ENCODE results near the gene RNF11. TPM values are rescaled to one million over a fixed set of nuclear protein-coding genes. Genes with fewer than 3 reads are reported as not detected.
"Not testable (repeated sequence)": the region's sequence is repeated elsewhere in the genome, so short reads cannot be mapped to it uniquely, and the experiment has no call there.

RNF11 gene
- total RNA-seq, 1 experiment from 2014 or later, result 55.8 TPM

DNA sequence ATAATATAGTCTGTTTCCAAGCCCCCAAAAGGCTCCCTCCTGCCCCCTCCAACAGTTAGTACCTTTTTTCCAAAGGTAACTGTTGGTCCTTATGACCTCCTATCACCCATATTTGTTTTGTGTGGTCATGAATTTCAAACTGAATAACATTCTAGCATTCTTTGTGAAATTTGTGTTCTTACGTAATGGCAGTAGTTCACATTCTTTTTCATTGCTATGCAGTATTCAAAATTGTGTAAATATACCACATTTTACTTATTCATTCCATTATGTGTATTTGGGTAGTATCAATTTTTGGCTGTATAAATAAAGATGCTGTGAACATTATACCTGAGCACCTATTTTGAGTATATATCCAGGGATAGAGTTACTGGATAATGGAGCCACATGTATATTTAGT is 13.4 kb downstream of the RNF11 start:
- Histone ChIP-seq H3K23me2 (ENCODE audit: insufficient read length, low read depth, low read length, poor library complexity, severe bottlenecking) (no peaks in the 10 kb centered on the region), H3K23ac (ENCODE audit: insufficient read length, low read depth, low read length) (no peak overlapping the region), H4K8ac (replicated peaks; ENCODE audit: insufficient read length, low read depth, low read length) (no peak overlapping the region), H3K27ac (ENCODE audit: insufficient read length, low read depth, low read length) (no peak overlapping the region), H2BK20ac (ENCODE audit: low read depth, low read length, poor library complexity, severe bottlenecking) (no peak overlapping the region), H3K4me1 (ENCODE audit: insufficient read depth, low read length) (no peaks in the 10 kb centered on the region), H4K91ac (ENCODE audit: insufficient read length, low read depth, low read length) (no peak overlapping the region), H2BK5ac (ENCODE audit: insufficient read length, low read length) (no peak overlapping the region), H2AFZ (ENCODE audit: low read length) (no peak overlapping the region), H3K14ac (ENCODE audit: insufficient read depth, low read length) (no peak overlapping the region), H2BK120ac (ENCODE audit: low read depth, low read length, poor library complexity, severe bottlenecking) (no peak overlapping the region), H2AK5ac (ENCODE audit: insufficient read length, low read length) (no peak overlapping the region), H2BK15ac (ENCODE audit: low read depth, low read length) (no peak overlapping the region), H3K9me3 (ENCODE audit: control insufficient read depth, low read depth, low read length) (no peaks in the 10 kb centered on the region), H3K56ac (ENCODE audit: insufficient read length, low read depth, low read length) (no peak overlapping the region), H3K27me3 (ENCODE audit: insufficient read depth, low read length) (no peaks in the 10 kb centered on the region), H3T11ph (ENCODE audit: low read length) (no peak overlapping the region), H3K18ac (ENCODE audit: insufficient read length, low read depth, low read length) (no peak overlapping the region), H4K5ac (ENCODE audit: insufficient read length, low read depth, low read length) (no peak overlapping the region), H3K9ac (ENCODE audit: extremely low read depth, insufficient read length, low read length) (no peak overlapping the region), H3K4ac (ENCODE audit: low read depth, low read length) (no peak overlapping the region), H3K4me2 (ENCODE audit: insufficient read depth, insufficient read length, low read length) (no peak overlapping the region), H3K79me2 (ENCODE audit: insufficient read depth, low read length) (peaks cover 4% of the 10 kb centered on the region; the same call in 1 of the 2 replicates), H3K79me1 (ENCODE audit: insufficient read depth, low read depth, low read length, poor library complexity, severe bottlenecking) (peaks cover 3% of the 10 kb centered on the region), H4K20me1 (ENCODE audit: control insufficient read depth, insufficient read depth, insufficient read length) (no peaks in the 10 kb centered on the region), H2BK12ac (ENCODE audit: insufficient read length, low read depth, low read length) (no peak overlapping the region)
- DNase-seq, result no peak
- Mint-ChIP-seq H3K4me3 (no peak overlapping the region), H3K9me3 (no peaks in the 10 kb centered on the region), H3K36me3 (ENCODE audit: insufficient read depth in 1 of 3, low read depth in 3 of 3) (no peaks in the 10 kb centered on the region; a peak in 1 of 7 replicates), H3K27ac (peak overlapping the region in 1 of 3 experiments; percentile 8; a peak in 1 of 7 replicates), H3K27me3 (ENCODE audit: low read depth) (no peaks in the 10 kb centered on the region), H3K4me1 (0 out of 4 replicates have a peak, but pooled peaks cover 0 to 5% of the 10 kb centered on the region in 2 experiments)
- no CpG with 5 or more reads among the region's 1 CpG for WGBS (ENCODE audit: extremely low coverage, insufficient read length, low lambda C conversion rate)
- TF ChIP-seq, protein P1, sequence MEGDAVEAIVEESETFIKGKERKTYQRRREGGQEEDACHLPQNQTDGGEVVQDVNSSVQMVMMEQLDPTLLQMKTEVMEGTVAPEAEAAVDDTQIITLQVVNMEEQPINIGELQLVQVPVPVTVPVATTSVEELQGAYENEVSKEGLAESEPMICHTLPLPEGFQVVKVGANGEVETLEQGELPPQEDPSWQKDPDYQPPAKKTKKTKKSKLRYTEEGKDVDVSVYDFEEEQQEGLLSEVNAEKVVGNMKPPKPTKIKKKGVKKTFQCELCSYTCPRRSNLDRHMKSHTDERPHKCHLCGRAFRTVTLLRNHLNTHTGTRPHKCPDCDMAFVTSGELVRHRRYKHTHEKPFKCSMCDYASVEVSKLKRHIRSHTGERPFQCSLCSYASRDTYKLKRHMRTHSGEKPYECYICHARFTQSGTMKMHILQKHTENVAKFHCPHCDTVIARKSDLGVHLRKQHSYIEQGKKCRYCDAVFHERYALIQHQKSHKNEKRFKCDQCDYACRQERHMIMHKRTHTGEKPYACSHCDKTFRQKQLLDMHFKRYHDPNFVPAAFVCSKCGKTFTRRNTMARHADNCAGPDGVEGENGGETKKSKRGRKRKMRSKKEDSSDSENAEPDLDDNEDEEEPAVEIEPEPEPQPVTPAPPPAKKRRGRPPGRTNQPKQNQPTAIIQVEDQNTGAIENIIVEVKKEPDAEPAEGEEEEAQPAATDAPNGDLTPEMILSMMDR (conservative IDR thresholded peaks at IDR 0.05), result no peak

DNA sequence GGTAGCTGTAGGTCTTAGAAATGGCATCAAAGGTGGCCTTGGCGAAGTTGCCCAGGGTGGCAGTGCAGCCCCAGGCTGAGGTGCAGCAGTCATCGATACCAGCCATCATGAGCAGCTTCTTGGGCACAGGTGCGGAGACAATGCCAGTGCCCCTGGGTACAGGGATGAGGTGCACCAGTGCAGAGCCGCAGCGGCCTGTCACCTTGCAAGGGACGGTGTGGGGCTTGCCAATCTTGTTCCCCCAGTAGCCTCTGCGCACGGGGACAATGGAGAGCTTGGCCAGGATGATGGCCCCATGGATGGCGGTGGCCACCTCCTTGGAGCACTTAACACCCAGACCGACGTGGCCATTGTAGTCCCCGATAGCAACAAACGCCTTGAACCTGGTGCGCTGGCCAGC is 14.7 kb downstream of the RNF11 start:
- peak overlapping the region in 1 of 3 experiments; percentile 27; a peak in 1 of 7 replicates for H3K27ac Mint-ChIP-seq
- DNase-seq; H3K9ac ChIP-seq (ENCODE audit: extremely low read depth, insufficient read length, low read length); H2AK5ac ChIP-seq (ENCODE audit: insufficient read length, low read length); H4K8ac ChIP-seq (replicated peaks; ENCODE audit: insufficient read length, low read depth, low read length); H2BK20ac ChIP-seq (ENCODE audit: low read depth, low read length, poor library complexity, severe bottlenecking); H2AFZ ChIP-seq (ENCODE audit: low read length); H2BK12ac ChIP-seq (ENCODE audit: insufficient read length, low read depth, low read length); H4K5ac ChIP-seq (ENCODE audit: insufficient read length, low read depth, low read length); H3K4me1 Mint-ChIP-seq; H3K9me3 ChIP-seq (ENCODE audit: control insufficient read depth, low read depth, low read length); H2BK15ac ChIP-seq (ENCODE audit: low read depth, low read length); H3K27me3 Mint-ChIP-seq (ENCODE audit: low read depth); H3K36me3 Mint-ChIP-seq (ENCODE audit: insufficient read depth in 1 of 3, low read depth in 3 of 3); H3K27ac ChIP-seq (ENCODE audit: insufficient read length, low read depth, low read length); H3K4me3 Mint-ChIP-seq; H3K79me1 ChIP-seq (ENCODE audit: insufficient read depth, low read depth, low read length, poor library complexity, severe bottlenecking); H3K4ac ChIP-seq (ENCODE audit: low read depth, low read length); H3K4me2 ChIP-seq (ENCODE audit: insufficient read depth, insufficient read length, low read length); H3K23me2 ChIP-seq (ENCODE audit: insufficient read length, low read depth, low read length, poor library complexity, severe bottlenecking); H3K23ac ChIP-seq (ENCODE audit: insufficient read length, low read depth, low read length); H3K14ac ChIP-seq (ENCODE audit: insufficient read depth, low read length); H3K9me3 Mint-ChIP-seq; H3T11ph ChIP-seq (ENCODE audit: low read length); H2BK120ac ChIP-seq (ENCODE audit: low read depth, low read length, poor library complexity, severe bottlenecking); H3K4me1 ChIP-seq (ENCODE audit: insufficient read depth, low read length); H3K27me3 ChIP-seq (ENCODE audit: insufficient read depth, low read length); H2BK5ac ChIP-seq (ENCODE audit: insufficient read length, low read length); H4K20me1 ChIP-seq (ENCODE audit: control insufficient read depth, insufficient read depth, insufficient read length); H4K91ac ChIP-seq (ENCODE audit: insufficient read length, low read depth, low read length); H3K18ac ChIP-seq (ENCODE audit: insufficient read length, low read depth, low read length); H3K79me2 ChIP-seq (ENCODE audit: insufficient read depth, low read length); H3K56ac ChIP-seq (ENCODE audit: insufficient read length, low read depth, low read length): not testable (repeated sequence)
- no CpG with 5 or more reads among the region's 14 CpGs for WGBS (ENCODE audit: extremely low coverage, insufficient read length, low lambda C conversion rate)

All from H9 (cell line).